Measurements from ENCODE around the gene NOC4L.
"Not testable (repeated sequence)": the region's sequence is repeated elsewhere in the genome, so short reads cannot be mapped to it uniquely, and the experiment has no call there.

The NOC4L gene

GRCh38 chr12:132124766-132125425 is 19.4 kb upstream of the NOC4L start:
- no peak for DNase-seq

- DNase-seq, result no peak
These were observed 18.5 kb upstream of the NOC4L start for GRCh38 chr12:132125736-132126135.

- no peak for DNase-seq
These were observed 17.2 kb upstream of the NOC4L start for GRCh38 chr12:132127041-132127440.

GRCh38 chr12:132129007-132129406 is 15.2 kb upstream of the NOC4L start:
- no peak for DNase-seq

GRCh38 chr12:132130690-132131089 is 13.6 kb upstream of the NOC4L start:
- no peak for DNase-seq

- DNase-seq, result no peak
These were observed 13.0 kb upstream of the NOC4L start for GRCh38 chr12:132131229-132131628.

GRCh38 chr12:132131952-132132351 is 12.3 kb upstream of the NOC4L start:
- no peak for DNase-seq

- DNase-seq, result no peak
These were observed 11.4 kb upstream of the NOC4L start for GRCh38 chr12:132132609-132133430.

GRCh38 chr12:132133952-132134652 is 10.2 kb upstream of the NOC4L start:
- DNase-seq, result no peak

- DNase-seq, result not testable (repeated sequence)
These were observed 9.5 kb upstream of the NOC4L start for GRCh38 chr12:132134653-132135183.

GRCh38 chr12:132136226-132136625 is 8.0 kb upstream of the NOC4L start:
- DNase-seq, result not testable (repeated sequence)

- DNase-seq, result no peak
These were observed 6.7 kb upstream of the NOC4L start for GRCh38 chr12:132137483-132138125.

GRCh38 chr12:132138941-132139871 is 5.1 kb upstream of the NOC4L start:
- no peak for DNase-seq

GRCh38 chr12:132139912-132140311 is 4.3 kb upstream of the NOC4L start:
- no peak for DNase-seq

GRCh38 chr12:132140501-132140900 is 3.8 kb upstream of the NOC4L start:
- DNase-seq, result no peak

- DNase-seq, result no peak
These were observed 3.1 kb upstream of the NOC4L start for GRCh38 chr12:132140918-132141841.

GRCh38 chr12:132141976-132142678 is 2.1 kb upstream of the NOC4L start:
- no peak for DNase-seq

GRCh38 chr12:132142679-132143335 is 1.4 kb upstream of the NOC4L start:
- no peak for DNase-seq

GRCh38 chr12:132143336-132144071 is 753 bp upstream of the NOC4L start:
- no peak for DNase-seq
